SK-N-SH (cell line): ENCODE measurements around the gene ERH. TPM values are rescaled to one million over a fixed set of nuclear protein-coding genes. Genes with fewer than 3 reads are reported as not detected.

Experiments
- CTCF ChIA-PET: fragments of 300-600, 350-600 bp; formaldehyde crosslinking; extraction: SDS; loops from one replicate; lab custom pipeline; 2021; lab: Yijun Ruan, JAX
- POLR2A ChIA-PET: fragments of 350-600 bp; sonication (Branson Sonifier 250); formaldehyde crosslinking; extraction: SDS; loops from one replicate; lab custom pipeline; 2020; ENCODE audit warnings: antibody characterized with exemption, inconsistent platforms; lab: Yijun Ruan, JAX
- DNase-seq: peaks from one replicate; pipeline ENCODE4 v3.0.0; 2012
- H2AFZ ChIP-seq: fragments of 200-600 bp; sonication (generic); 2 replicates; pipeline ENCODE4 v1.8.1; 2016; ENCODE audit warnings: antibody characterized with exemption, mild to moderate bottlenecking, low read depth
- H3F3A ChIP-seq: fragments of 200-600 bp; sonication (generic); replicated peaks from 2 replicates; pipeline ENCODE3; 2016; ENCODE audit warnings: antibody characterized with exemption, mild to moderate bottlenecking; ENCODE audit not compliant: insufficient read depth
- H3K27ac ChIP-seq, 2 experiments: fragments of 200-500 bp in 1 of 2; fragments of 200-600 bp in 1 of 2; sonication (Bioruptor generic) in 1 of 2; sonication (generic), shearing (Covaris generic) in 1 of 2; 2 replicates each; pipeline versions ENCODE4 v1.5.1 to v1.6.1; 2014 to 2016; ENCODE audit warnings: low read depth in 2 of 2, inconsistent platforms in 1 of 2, low read length in 1 of 2, mild to moderate bottlenecking in 1 of 2, mixed read lengths in 1 of 2
- H3K27me3 ChIP-seq: fragments of 200-600 bp; sonication (generic), shearing (Covaris generic); 2 replicates; pipeline ENCODE4 v1.6.1; 2016; ENCODE audit warnings: mixed run types; ENCODE audit not compliant: insufficient read depth
- H3K36me3 ChIP-seq, 2 experiments: fragments of 200-500 bp in 1 of 2; fragments of 200-600 bp in 1 of 2; sonication (Bioruptor generic) in 1 of 2; sonication (generic) in 1 of 2; replicated peaks in 1 of 2; 2 replicates each; pipeline versions ENCODE3 to v1.5.1; 2014 to 2016; ENCODE audit warnings: low read length in 1 of 2, mild to moderate bottlenecking in 1 of 2; ENCODE audit not compliant: insufficient read depth in 2 of 2, control insufficient read depth in 1 of 2
- H3K4me1 ChIP-seq, 2 experiments: fragments of 200-500 bp in 1 of 2; fragments of 200-600 bp in 1 of 2; sonication (Bioruptor generic) in 1 of 2; sonication (generic), shearing (Covaris generic) in 1 of 2; 2 replicates each; pipeline versions ENCODE4 v1.5.1 to v1.6.1; 2014 to 2016; ENCODE audit warnings: low read depth in 1 of 2, low read length in 1 of 2, mixed run types in 1 of 2; ENCODE audit not compliant: insufficient read depth in 2 of 2, control insufficient read depth in 1 of 2
- H3K4me2 ChIP-seq: fragments of 200-600 bp; sonication (generic), shearing (Covaris generic); 2 replicates; pipeline ENCODE4 v1.6.1; 2017; ENCODE audit warnings: mixed run types
- H3K4me3 ChIP-seq, 2 experiments: fragments of 200-500 bp in 1 of 2; fragments of 200-600 bp in 1 of 2; sonication (Bioruptor generic) in 1 of 2; sonication (generic), shearing (Covaris generic) in 1 of 2; 2 replicates each; pipeline versions ENCODE4 v1.5.1 to v1.8.1; 2014 to 2016; ENCODE audit warnings: low read depth in 2 of 2, inconsistent platforms in 1 of 2, low read length in 1 of 2, mild to moderate bottlenecking in 1 of 2, mixed read lengths in 1 of 2, moderate library complexity in 1 of 2
- H3K79me2 ChIP-seq: fragments of 200-600 bp; sonication (generic); 2 replicates; pipeline ENCODE4 v1.8.1; 2017; ENCODE audit warnings: mild to moderate bottlenecking; ENCODE audit not compliant: insufficient read depth
- H3K9ac ChIP-seq: fragments of 200-600 bp; sonication (generic); 2 replicates; pipeline ENCODE4 v1.6.1; 2017; ENCODE audit warnings: mixed run types
- H3K9me2 ChIP-seq: fragments of 200-600 bp; sonication (generic); 2 replicates; pipeline ENCODE4 v1.6.1; 2017; ENCODE audit warnings: mixed run types
- H3K9me3 ChIP-seq: fragments of 200-600 bp; sonication (generic); 2 replicates; pipeline ENCODE4 v1.6.1; 2017; ENCODE audit warnings: mixed run types, mild to moderate bottlenecking, moderate library complexity
- H4K20me1 ChIP-seq: fragments of 200-600 bp; sonication (generic); 2 replicates; pipeline ENCODE4 v1.6.1; 2017; ENCODE audit warnings: mild to moderate bottlenecking, mixed run types; ENCODE audit not compliant: insufficient read depth
- EP300 ChIP-seq, 2 experiments: IDR thresholded peaks; 2 replicates each; pipeline versions ENCODE4 v1.4.0 to v1.6.1; 2012; ENCODE audit warnings: borderline replicate concordance in 1 of 2, low read depth in 1 of 2, low read length in 1 of 2
- FOSL2 ChIP-seq: IDR thresholded peaks from 2 replicates; pipeline ENCODE4 v1.4.0; 2012; ENCODE audit warnings: low read depth, mild to moderate bottlenecking, moderate library complexity, borderline replicate concordance
- FOXM1 ChIP-seq: IDR thresholded peaks from 2 replicates; pipeline ENCODE4 v1.4.0; 2012; ENCODE audit warnings: low read depth, mild to moderate bottlenecking
- GABPA ChIP-seq: IDR thresholded peaks from 2 replicates; pipeline ENCODE4 v1.4.0; 2012; ENCODE audit warnings: low read depth, mild to moderate bottlenecking
- JUND ChIP-seq: IDR thresholded peaks from 2 replicates; pipeline ENCODE4 v1.4.0; 2012
- MEF2A ChIP-seq: IDR thresholded peaks from 2 replicates; pipeline ENCODE4 v1.4.0; 2012; ENCODE audit warnings: low read depth, borderline replicate concordance
- MXI1 ChIP-seq: IDR thresholded peaks from 2 replicates; pipeline ENCODE4 v1.6.1; 2012; ENCODE audit warnings: mild to moderate bottlenecking, low read depth, low read length, improper control_type of control experiment
- NRF1 ChIP-seq: IDR thresholded peaks from 2 replicates; pipeline ENCODE4 v1.6.1; 2012; ENCODE audit warnings: low read depth, mild to moderate bottlenecking, low read length
- PBX3 ChIP-seq: IDR thresholded peaks from 2 replicates; pipeline ENCODE4; 2012
- RXRA ChIP-seq: IDR thresholded peaks from 2 replicates; pipeline ENCODE4 v1.4.0; 2012; ENCODE audit warnings: low read depth, mild to moderate bottlenecking, borderline replicate concordance
- TAF1 ChIP-seq: IDR thresholded peaks from 2 replicates; pipeline ENCODE4 v1.6.1; 2012; ENCODE audit warnings: low read depth, mild to moderate bottlenecking, low read length, moderate library complexity, borderline replicate concordance
- TCF12 ChIP-seq: IDR thresholded peaks from 2 replicates; pipeline ENCODE4 v1.4.0; 2012
- TEAD4 ChIP-seq: IDR thresholded peaks from 2 replicates; pipeline ENCODE4 v1.4.0; 2012; ENCODE audit warnings: mild to moderate bottlenecking, borderline replicate concordance; ENCODE audit not compliant: insufficient read depth
- USF1 ChIP-seq: IDR thresholded peaks from 2 replicates; pipeline ENCODE4 v1.4.0; 2012; ENCODE audit warnings: low read depth, borderline replicate concordance
- USF2 ChIP-seq: fragments of 150-350 bp; IDR thresholded peaks from 2 replicates; pipeline ENCODE4 v1.6.1; 2017; ENCODE audit warnings: antibody characterized with exemption, low read length, low read depth, borderline replicate concordance
- WGBS: methylation state at CpG from one replicate; pipeline ENCODE4 v1.1.6; 2017; ENCODE audit warnings: low lambda C conversion rate; 5-methylcytosine and 5-hydroxymethylcytosine counted together
- polyA plus RNA-seq, 3 experiments: library from polyadenylated mRNA; depleted of rRNA; stranded (reverse); fragments of >200 nt; gene quantifications; 2 replicates each; pipeline ENCODE4 v1.2.3, GENCODE V29; 2012
- TF ChIP-seq, protein P1 (sequence below): IDR thresholded peaks from 2 replicates; pipeline ENCODE4 v1.4.0; 2012; ENCODE audit warnings: low read depth, borderline replicate concordance

The ERH gene
- polyA plus RNA-seq, 1 of the 3 experiments (the other 2 are of a cell fraction): 186 TPM

DNA sequence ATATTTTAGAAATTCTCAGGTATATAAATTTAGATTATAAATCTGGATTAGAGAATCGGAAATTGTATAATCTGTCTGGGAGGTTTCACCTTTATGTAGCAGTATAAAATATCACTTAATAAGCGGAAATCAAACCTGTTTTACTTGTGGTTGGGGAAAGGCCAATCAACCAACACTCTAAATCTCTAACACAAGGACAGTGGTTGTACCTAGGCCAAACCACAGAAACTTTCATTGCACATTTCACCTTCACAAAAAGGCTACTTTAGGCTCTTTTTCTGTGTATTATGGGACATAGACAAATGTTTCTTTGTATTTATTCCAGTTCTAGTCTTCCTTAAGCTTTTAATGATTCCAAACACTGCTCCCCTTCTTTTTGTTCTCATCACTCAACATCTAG lies 19.8 kb downstream of the ERH start:
- H3K36me3 ChIP-seq: peaks cover 50 to 75% of the 10 kb centered on the region in 2 experiments
- H4K20me1 ChIP-seq: peaks cover 18% of the 10 kb centered on the region
- H3K27me3 ChIP-seq: no peaks in the 10 kb centered on the region
- no peak overlapping the region for H3K9ac ChIP-seq
- TF ChIP-seq GABPA (no peak), USF1 (no peak), JUND (no peak), FOXM1 (no peak), MEF2A (no peak), RXRA (no peak), TEAD4 (no peak), MXI1 (no peak)
- TF ChIP-seq, protein P1, sequence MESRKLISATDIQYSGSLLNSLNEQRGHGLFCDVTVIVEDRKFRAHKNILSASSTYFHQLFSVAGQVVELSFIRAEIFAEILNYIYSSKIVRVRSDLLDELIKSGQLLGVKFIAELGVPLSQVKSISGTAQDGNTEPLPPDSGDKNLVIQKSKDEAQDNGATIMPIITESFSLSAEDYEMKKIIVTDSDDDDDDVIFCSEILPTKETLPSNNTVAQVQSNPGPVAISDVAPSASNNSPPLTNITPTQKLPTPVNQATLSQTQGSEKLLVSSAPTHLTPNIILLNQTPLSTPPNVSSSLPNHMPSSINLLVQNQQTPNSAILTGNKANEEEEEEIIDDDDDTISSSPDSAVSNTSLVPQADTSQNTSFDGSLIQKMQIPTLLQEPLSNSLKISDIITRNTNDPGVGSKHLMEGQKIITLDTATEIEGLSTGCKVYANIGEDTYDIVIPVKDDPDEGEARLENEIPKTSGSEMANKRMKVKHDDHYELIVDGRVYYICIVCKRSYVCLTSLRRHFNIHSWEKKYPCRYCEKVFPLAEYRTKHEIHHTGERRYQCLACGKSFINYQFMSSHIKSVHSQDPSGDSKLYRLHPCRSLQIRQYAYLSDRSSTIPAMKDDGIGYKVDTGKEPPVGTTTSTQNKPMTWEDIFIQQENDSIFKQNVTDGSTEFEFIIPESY: no peak
- POLR2A ChIA-PET: no interaction called here
- peaks cover 33% of the 10 kb centered on the region for H3K79me2 ChIP-seq
- CTCF ChIA-PET: interaction anchor here (1.2 kb wide), 1 partner anchor 32 kb away, joined by 5 read pairs; no protein-coding TSS in a partner anchor
- no peak overlapping the region for H2AFZ ChIP-seq
- H3K27ac ChIP-seq: no peak overlapping the region
- H3K4me2 ChIP-seq: no peak overlapping the region
- H3F3A ChIP-seq: peaks cover 8% of the 10 kb centered on the region
- no peaks in the 10 kb centered on the region for H3K9me2 ChIP-seq
- 94% methylated on average over 2 of the region's 2 CpGs for WGBS
- H3K4me1 ChIP-seq: no peaks in the 10 kb centered on the region
- DNase-seq: no peak
- H3K9me3 ChIP-seq: no peaks in the 10 kb centered on the region
- no peak overlapping the region for H3K4me3 ChIP-seq

GRCh38 chr14:69376439-69376838 lies 21.7 kb downstream of the ERH start:
- peaks cover 44 to 59% of the 10 kb centered on the region in 2 experiments for H3K36me3 ChIP-seq
- CTCF ChIA-PET: interaction anchor here (1.0 to 2.1 kb wide), 5 partner anchors 10 to 135 kb away, joined by 3 to 7 read pairs (median 4); no protein-coding TSS in a partner anchor
- H3K9me2 ChIP-seq: no peaks in the 10 kb centered on the region
- no peak overlapping the region for H3K9ac ChIP-seq
- H3K4me2 ChIP-seq: no peak overlapping the region
- H3K4me3 ChIP-seq: no peak overlapping the region; a peak in 1 of 4 replicates
- no peaks in the 10 kb centered on the region for H3K27me3 ChIP-seq
- TF ChIP-seq FOSL2 (no peak), TEAD4 (no peak), MEF2A (no peak), USF2 (no peak), NRF1 (no peak), FOXM1 (no peak), RXRA (no peak), USF1 (no peak), EP300 (IDR thresholded peaks at IDR 0.05; ENCODE audit: borderline replicate concordance in 1 of 2, low read depth in 1 of 2, low read length in 1 of 2) (no peak), GABPA (no peak), PBX3 (no peak), TCF12 (no peak), TAF1 (no peak)
- no peak for DNase-seq
- no peaks in the 10 kb centered on the region for H3K9me3 ChIP-seq
- peaks cover 6% of the 10 kb centered on the region for H3F3A ChIP-seq
- H3K4me1 ChIP-seq: no peaks in the 10 kb centered on the region
- peaks cover 4% of the 10 kb centered on the region; the same call in 1 of the 2 replicates for H4K20me1 ChIP-seq
- no peak overlapping the region for H2AFZ ChIP-seq
- POLR2A ChIA-PET: no interaction called here
- peaks cover 15% of the 10 kb centered on the region; the same call in 1 of the 2 replicates for H3K79me2 ChIP-seq
- no peak overlapping the region for H3K27ac ChIP-seq
